Endothelial cell of umbilical vein (primary cell): Measurements from ENCODE around the gene NELFB.

Source experiments
- CTCF ChIP-seq, 2 donors: IDR thresholded peaks; 1 replicate in 1 of 2; 2 replicates in 1 of 2; pipeline ENCODE4 v1.5.1; 2011; ENCODE audit warnings: low read length in 2 of 2, mild to moderate bottlenecking in 2 of 2, moderate library complexity in 2 of 2, control low read depth in 1 of 2, inconsistent platforms in 1 of 2, low read depth in 1 of 2; ENCODE audit not compliant: insufficient read depth in 1 of 2; ENCODE audit errors: extremely low read depth in 1 of 2
- EZH2 ChIP-seq: IDR thresholded peaks from 2 replicates; pipeline ENCODE4 v1.6.1; 2012; ENCODE audit warnings: borderline replicate concordance, low read depth, mild to moderate bottlenecking, moderate library complexity, low read length, inconsistent platforms; ENCODE audit not compliant: severe bottlenecking
- MAX ChIP-seq: IDR thresholded peaks from 2 replicates; pipeline ENCODE4 v1.6.1; 2011; ENCODE audit not compliant: insufficient read depth, insufficient read length
- MYC ChIP-seq: IDR thresholded peaks from one replicate; pipeline ENCODE4 v1.6.1; 2011; ENCODE audit warnings: mild to moderate bottlenecking, low read depth, low read length
- POLR2A ChIP-seq: IDR thresholded peaks from 2 replicates; pipeline ENCODE4 v1.6.1; 2012; ENCODE audit warnings: low read depth, mild to moderate bottlenecking, control low read depth, low read length
- POLR2AphosphoS5 ChIP-seq: IDR thresholded peaks from 2 replicates; pipeline ENCODE4 v1.6.1; 2012; ENCODE audit warnings: low read depth, mild to moderate bottlenecking, control low read depth, low read length, moderate library complexity; ENCODE audit not compliant: insufficient read depth

DNA sequence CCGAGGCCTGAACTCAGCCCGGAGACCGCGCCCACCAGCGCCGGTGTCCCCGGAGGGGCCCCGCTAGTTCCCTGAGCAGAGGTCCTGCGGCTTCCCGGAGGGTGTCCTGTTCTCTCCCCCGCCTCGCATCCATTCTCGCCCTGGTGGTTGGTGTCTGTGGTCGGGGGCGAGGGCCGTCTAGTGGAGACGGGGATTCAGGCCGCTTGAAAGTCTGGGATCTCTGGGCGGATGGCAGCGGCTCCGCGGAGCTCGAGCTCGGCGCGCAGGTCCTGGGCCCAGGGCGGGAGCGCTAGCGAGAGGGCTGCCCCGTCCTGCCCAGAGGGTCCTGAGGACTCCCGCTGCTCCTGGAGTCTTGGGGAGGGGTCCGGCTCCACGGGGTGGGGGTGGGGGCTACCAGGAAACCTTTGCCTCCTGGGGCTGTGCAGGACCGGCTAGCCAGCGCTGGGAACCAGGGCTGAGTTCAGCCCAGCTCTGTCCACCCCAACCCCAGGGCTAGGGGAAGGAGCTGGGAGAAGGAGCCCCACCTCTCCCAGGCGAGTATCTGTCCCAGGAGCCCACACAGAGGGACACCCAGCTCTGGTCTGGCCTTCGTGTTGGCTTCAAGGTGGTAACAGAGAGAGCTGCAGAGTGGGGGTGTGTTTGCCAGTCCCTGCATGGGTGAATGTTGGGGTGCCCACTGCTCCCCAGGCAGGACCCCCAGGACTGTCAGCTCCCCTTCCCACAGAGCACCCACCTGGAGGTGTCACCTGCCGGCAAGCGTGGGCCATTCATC, 26.4 kb downstream of the NELFB start:
- TF ChIP-seq CTCF (IDR thresholded peaks at IDR 0.05; ENCODE audit: extremely low read depth in 1 of 2, insufficient read depth in 1 of 2, low read depth in 1 of 2, low read length in 2 of 2), result no peak
- TF ChIP-seq POLR2A, result no peak
- TF ChIP-seq POLR2AphosphoS5, result no peak
- TF ChIP-seq MAX, result no peak
- TF ChIP-seq EZH2, result no peak
- TF ChIP-seq MYC, result no peak
